ENCODE measurements around the gene TGFB1. TPM values are rescaled to one million over a fixed set of nuclear protein-coding genes. Genes with fewer than 3 reads are reported as not detected.

The TGFB1 gene
- total RNA-seq, 1 donor from 2014 or later = 12.3 TPM

GRCh38 chr19:41322451-41322850 lies 31.3 kb downstream of the TGFB1 start:
- no peak for DNase-seq (ENCODE audit: low read depth)

GRCh38 chr19:41321600-41322270 lies 32.0 kb downstream of the TGFB1 start:
- peak; percentile 95 for DNase-seq (ENCODE audit: low read depth)

GRCh38 chr19:41321204-41321599 lies 32.5 kb downstream of the TGFB1 start:
- DNase-seq (ENCODE audit: low read depth) = no peak

GRCh38 chr19:41320568-41320967 lies 33.2 kb downstream of the TGFB1 start:
- no peak for DNase-seq (ENCODE audit: low read depth)

- no peak for DNase-seq (ENCODE audit: low read depth)
Observed at GRCh38 chr19:41320185-41320518, 33.6 kb downstream of the TGFB1 start.

- no peak for DNase-seq (ENCODE audit: low read depth)
Observed at GRCh38 chr19:41319500-41320184, 34.1 kb downstream of the TGFB1 start.

- DNase-seq (ENCODE audit: low read depth) = no peak
Observed at GRCh38 chr19:41318696-41319499, 34.8 kb downstream of the TGFB1 start.

GRCh38 chr19:41316306-41316920 lies 37.3 kb downstream of the TGFB1 start:
- no peak for DNase-seq (ENCODE audit: low read depth)

- no peak for DNase-seq (ENCODE audit: low read depth)
Observed at GRCh38 chr19:41311613-41312012, 42.1 kb downstream of the TGFB1 start.

- no peak for DNase-seq (ENCODE audit: low read depth)
Observed at GRCh38 chr19:41311072-41311471, 42.6 kb downstream of the TGFB1 start.

- peak; percentile 91 for DNase-seq (ENCODE audit: low read depth)
Observed at GRCh38 chr19:41310033-41310831, 43.5 kb downstream of the TGFB1 start, which contains the start of gene CCDC97. CCDC97 (plus strand) TSS chr19:41310172; CDS start chr19:41310311, 139 bp downstream.

GRCh38 chr19:41309180-41310032 lies 44.3 kb downstream of the TGFB1 start:
- DNase-seq (ENCODE audit: low read depth) = peak; percentile 24

GRCh38 chr19:41308450-41309179 lies 45.1 kb downstream of the TGFB1 start:
- DNase-seq (ENCODE audit: low read depth) = peak; percentile 97

GRCh38 chr19:41307954-41308449 lies 45.7 kb downstream of the TGFB1 start:
- peak; percentile 90 for DNase-seq (ENCODE audit: low read depth)

- DNase-seq (ENCODE audit: low read depth) = no peak
Observed at GRCh38 chr19:41307090-41307875, 46.4 kb downstream of the TGFB1 start.

- no peak for DNase-seq (ENCODE audit: low read depth)
Observed at GRCh38 chr19:41305927-41306793, 47.6 kb downstream of the TGFB1 start.

Data from myocyte (in vitro differentiated cells).